GM19328 (cell line): ENCODE results near the gene ZNF816.
"Not testable (repeated sequence)": the region's sequence is repeated elsewhere in the genome, so short reads cannot be mapped to it uniquely, and the experiment has no call there.

Experiments used
- ATAC-seq: cut with Tn5 transposase; IDR thresholded peaks from one replicate; pipeline ENCODE4 v1.9.1; 2021; ENCODE audit warnings: mild to moderate bottlenecking, moderate library complexity; ENCODE audit not compliant: unreplicated experiment

ZNF816 gene

DNA sequence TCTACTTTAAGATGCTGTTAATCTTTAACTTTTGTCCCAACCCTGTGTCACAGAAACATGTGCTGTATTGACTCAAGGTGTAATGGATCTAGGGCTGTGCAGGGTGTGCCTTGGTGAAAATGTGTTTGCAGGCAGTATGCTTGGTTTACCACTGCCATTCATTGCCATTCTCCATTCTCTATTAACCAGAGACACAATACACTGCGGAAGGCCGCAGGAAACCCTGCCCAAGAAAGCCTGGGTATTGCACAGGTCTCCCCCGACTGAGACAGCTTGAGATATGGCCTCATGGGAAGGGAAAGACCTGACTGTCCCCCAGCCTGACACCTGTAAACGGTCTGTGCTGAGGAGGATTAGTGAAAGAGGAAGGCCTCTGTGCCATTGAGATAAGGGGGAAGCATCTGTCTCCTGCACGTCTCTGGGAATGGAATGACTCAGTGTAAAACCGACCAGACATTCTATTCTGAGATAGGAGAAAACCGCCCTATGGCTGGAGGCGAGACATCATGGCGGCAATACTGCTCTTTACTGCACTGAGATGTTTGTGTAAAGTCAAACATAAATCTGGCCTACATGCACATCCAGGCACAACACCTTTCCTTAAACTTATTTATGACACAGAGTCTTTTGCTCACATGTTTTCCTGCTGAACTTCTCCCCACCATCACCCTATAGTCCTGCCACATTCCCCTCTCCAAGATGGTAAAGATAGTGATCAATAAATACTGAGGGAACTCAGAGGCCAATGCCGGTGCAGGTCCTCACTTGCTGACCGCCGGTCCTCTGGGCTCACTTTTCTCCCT lies 26.3 kb downstream of the ZNF816 start:
- no peak for ATAC-seq

DNA sequence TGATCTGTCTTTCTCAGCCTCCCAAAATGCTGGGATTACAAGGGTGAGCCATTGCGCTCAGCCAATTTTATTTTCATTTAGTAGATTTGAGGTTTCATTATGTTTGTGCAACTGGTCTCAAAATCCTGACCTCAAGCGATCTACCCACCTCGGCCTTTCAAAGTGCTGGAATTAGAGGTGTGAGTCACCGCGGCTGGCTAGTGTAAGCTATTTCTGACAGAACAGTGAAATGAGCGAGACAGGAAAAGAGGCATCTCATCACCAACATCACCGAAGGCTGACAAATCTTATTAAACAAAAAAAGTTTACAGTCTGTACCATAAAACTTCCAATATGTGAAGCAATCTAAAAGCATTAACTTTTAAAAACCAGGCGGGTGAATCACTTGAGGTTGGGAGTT lies 27.2 kb downstream of the ZNF816 start:
- ATAC-seq, result no peak

DNA sequence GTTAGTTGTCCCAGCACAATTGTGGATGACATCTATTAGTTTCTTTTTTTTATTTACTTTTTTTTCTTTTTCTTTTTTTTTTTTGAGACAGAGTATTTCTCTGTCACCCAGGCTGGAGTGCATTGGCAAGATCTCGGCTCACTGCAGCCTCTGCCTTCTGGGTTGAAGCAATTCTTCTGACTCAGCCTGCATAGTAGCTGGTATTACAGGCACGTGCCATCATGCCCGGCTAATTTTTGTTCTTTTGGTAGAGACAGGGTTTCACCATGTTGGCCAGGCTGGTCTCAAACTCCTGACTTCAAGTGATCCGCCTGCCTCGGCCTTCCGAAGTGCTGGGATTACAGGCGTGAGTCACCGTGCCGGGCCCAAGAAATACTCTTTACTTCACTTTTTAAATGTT lies 38.0 kb downstream of the ZNF816 start:
- not testable (repeated sequence) for ATAC-seq

DNA sequence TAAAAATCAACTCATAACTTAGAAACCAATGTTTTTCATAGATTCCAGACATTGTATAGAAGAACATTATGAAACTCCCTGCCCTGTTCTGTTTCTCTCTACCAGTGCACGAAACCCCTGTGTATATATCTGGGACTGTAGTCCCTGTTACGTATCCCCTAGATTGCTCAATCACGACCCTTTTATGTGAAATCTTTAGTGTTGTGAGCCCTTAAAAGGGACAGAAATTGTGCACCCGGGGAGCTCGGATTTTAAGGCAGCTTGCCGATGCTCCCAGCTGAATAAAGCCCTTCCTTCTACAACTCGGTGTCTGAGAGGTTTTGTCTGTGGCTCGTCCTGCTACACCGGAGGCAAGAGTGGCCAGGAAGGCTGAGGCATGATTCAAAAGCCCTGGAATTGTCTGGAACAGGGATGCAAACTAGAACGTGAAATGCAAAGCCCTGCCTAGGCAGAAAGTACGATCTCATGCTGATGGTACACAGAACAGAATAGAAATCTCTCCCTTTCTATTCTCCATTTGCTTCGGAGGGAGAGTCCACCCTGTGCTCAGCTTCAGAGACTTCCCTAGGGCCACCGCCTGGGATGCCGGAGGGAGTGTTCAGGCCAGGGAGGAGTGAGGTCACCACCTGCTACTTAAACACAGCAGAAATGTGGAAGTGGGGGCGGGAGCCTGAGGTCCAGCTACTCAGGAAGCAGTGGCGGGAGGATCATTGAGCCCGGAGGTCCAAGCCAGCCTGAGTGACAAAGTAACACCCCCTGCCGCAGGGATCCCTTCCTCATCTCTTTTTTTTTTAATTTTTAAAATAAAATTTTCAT lies 38.7 kb downstream of the ZNF816 start:
- no peak for ATAC-seq

DNA sequence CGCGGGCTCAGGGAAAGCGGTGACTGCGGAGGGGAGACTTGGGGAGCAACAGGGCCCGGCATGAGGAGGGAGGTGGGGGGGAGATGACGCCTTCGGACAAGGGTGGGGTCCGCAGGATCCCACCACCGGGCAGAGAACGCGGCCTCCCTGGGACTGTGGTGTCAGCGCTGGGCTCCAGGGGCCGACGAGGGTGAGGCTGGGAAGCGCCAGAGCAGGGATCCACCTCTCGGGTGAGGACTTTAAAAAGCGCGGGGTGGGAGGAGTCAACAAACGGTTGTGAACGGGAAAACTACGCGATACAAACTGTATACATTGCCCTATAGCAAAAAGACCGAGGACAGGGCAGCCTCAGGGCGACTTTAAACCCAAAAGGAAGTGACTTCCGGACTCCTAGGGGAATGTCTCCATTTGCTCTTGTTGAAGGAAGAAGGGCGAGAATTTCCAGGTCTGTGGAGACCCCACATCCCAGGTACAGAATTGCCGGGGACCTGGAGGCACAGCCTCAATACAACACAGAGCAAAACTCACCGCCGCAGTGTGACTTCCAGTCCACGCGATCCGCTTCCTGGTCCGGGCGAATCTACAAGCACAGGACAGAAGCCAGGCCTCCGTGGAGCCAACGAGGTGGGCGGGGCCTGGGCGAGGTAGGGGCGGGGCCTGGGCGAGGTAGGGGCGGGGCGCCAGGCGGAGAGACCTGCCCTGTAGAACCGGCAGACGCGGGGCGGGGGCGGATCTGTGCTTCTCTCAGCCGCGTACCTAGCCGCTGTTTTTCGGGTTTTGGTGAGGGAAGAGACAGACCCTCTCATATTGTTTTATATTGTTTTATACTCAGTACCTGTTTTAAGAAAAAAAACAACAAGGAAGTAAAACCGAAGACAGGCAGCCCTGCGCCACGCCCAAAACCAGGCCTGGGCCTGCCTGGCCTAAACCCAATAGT lies 39.6 kb downstream of the ZNF816 start, which contains the start of gene ZNF888:
ZNF888 (minus strand) TSS at position 588 of the 937 bp plus-strand sequence. CDS start 5,555 bp downstream, outside the sequence.
- peak; percentile 93 for ATAC-seq

DNA sequence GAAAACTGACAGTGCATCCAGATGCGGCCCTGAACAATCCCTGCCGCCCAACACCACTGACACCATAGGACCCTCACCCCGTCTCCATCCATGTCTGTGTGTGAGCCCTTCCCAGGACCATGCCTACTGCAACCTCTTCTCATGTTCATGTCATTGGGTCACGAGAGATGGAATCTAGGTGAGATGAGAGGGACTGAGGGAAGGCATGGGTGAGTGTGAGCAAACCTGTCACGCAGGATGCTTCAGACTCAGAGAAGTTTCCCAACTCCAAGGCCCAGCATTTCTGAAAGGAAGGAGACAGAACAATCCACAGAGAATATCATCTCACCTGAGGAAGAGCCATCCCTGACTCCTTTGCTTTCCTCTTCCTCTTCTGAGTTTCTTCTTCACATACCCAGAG lies 45.1 kb downstream of the ZNF816 start:
- ATAC-seq, result no peak

DNA sequence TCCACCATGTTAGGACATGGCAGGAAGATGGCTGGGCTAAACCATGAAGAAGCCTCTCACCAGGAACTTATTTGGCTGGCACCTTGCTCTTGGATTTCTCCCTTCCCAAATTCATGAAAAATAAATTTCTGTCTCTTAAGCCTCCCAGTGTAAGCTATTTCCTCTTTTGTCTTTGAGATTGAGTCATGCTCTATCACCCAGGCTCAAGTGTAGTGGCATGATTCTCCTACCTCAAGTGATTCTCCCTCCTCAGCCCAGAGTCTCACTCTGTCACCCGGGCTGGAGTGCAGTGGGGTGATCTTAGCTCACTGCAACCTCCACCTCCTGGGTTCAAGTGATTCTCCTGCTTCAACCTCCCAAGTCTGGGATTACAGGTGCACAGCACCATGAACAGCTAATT lies 52.0 kb downstream of the ZNF816 start:
- ATAC-seq, result no peak

DNA sequence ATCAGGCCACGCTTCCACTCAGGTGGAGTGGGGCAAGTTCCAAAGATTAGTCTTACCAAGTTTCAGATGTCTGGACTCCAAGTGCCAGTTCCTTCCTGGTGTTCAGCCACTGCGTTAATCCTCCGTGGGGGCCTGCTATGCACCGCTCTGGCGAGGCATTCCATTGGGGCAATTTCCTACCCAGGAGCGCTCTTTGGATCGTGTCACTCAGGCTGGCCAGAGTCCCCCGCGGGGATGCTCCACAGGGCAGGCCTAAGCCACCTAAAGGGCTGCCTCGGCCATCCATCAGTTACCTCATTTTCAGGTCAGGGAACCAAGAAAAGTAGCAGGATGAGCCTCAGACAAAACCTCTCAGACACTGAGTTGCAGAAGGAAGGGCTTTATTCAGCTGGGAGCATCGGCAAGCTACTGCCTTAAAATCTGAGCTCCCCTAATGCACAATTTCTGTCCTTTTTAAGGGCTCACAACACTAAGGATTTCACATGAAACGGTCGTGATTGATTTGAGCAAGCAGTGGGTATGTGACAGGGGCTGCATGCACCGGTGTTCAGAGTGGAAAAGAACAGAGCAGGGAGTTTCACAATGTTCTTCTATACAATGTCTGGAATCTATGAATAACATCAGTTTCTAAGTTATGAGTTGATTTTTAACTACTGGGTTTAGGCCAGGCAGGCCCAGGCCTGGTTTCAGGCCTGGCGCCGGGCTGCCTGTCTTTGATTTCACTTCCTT lies 58.5 kb downstream of the ZNF816 start:
- ATAC-seq, result not testable (repeated sequence)

DNA sequence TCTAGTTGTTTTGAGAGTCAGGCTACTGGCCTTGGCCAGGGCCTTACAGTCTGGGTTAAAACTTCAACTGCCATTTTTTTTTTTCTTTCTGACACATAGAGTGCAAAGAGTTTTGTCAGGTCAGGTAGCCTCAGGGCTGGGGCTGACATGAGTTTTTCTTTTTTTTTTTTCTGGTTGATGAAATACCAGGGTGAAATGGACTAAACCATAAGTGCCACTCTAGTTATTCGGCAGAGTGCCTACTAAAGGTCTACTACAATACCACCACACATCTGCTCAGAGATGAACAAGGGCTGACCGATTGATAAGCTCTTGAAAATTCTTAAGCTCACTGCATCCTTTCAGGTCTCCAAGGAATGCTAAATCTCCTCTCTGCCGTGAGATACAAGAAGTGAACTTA lies 60.8 kb downstream of the ZNF816 start:
- ATAC-seq, result no peak
